Measurements from ENCODE around the gene LCE2A. TPM values are rescaled to one million over a fixed set of nuclear protein-coding genes. Genes with fewer than 3 reads are reported as not detected.

The LCE2A gene
- total RNA-seq, 1 experiment from 2014 or later: not detected

- H3K27me3 Mint-ChIP-seq (ENCODE audit: low read depth): peaks cover 2% of the 10 kb centered on the region; the same call in 1 of the 2 replicates
- no peak overlapping the region for H2BK5ac ChIP-seq (ENCODE audit: insufficient read length, low read length)
- no peak overlapping the region for H4K8ac ChIP-seq (replicated peaks; ENCODE audit: insufficient read length, low read depth, low read length)
- no peaks in the 10 kb centered on the region for H3K4me1 ChIP-seq (ENCODE audit: insufficient read depth, low read length)
- H3K14ac ChIP-seq (ENCODE audit: insufficient read depth, low read length): no peak overlapping the region
- DNase-seq: no peak
- H3K79me1 ChIP-seq (ENCODE audit: insufficient read depth, low read depth, low read length, poor library complexity, severe bottlenecking): no peaks in the 10 kb centered on the region
- H3K27ac ChIP-seq (ENCODE audit: insufficient read length, low read depth, low read length): no peak overlapping the region
- no peak overlapping the region for H3K4ac ChIP-seq (ENCODE audit: low read depth, low read length)
- H3K23ac ChIP-seq (ENCODE audit: insufficient read length, low read depth, low read length): no peak overlapping the region
- H3K23me2 ChIP-seq (ENCODE audit: insufficient read length, low read depth, low read length, poor library complexity, severe bottlenecking): no peaks in the 10 kb centered on the region
- no peak overlapping the region for H3K4me3 Mint-ChIP-seq
- H4K5ac ChIP-seq (ENCODE audit: insufficient read length, low read depth, low read length): no peak overlapping the region
- H3T11ph ChIP-seq (ENCODE audit: low read length): no peak overlapping the region
- H3K4me2 ChIP-seq (ENCODE audit: insufficient read depth, insufficient read length, low read length): no peak overlapping the region
- H3K27me3 ChIP-seq (ENCODE audit: insufficient read depth, low read length): no peaks in the 10 kb centered on the region
- H4K20me1 ChIP-seq (ENCODE audit: control insufficient read depth, insufficient read depth, insufficient read length): no peaks in the 10 kb centered on the region
- no peak overlapping the region for H3K56ac ChIP-seq (ENCODE audit: insufficient read length, low read depth, low read length)
- H2BK15ac ChIP-seq (ENCODE audit: low read depth, low read length): no peak overlapping the region
- H2AFZ ChIP-seq (ENCODE audit: low read length): no peak overlapping the region
- H2BK120ac ChIP-seq (ENCODE audit: low read depth, low read length, poor library complexity, severe bottlenecking): no peak overlapping the region
- H3K9ac ChIP-seq (ENCODE audit: extremely low read depth, insufficient read length, low read length): no peak overlapping the region
- H3K9me3 ChIP-seq (ENCODE audit: control insufficient read depth, low read depth, low read length): peaks cover 91% of the 10 kb centered on the region
- no peak overlapping the region for H3K18ac ChIP-seq (ENCODE audit: insufficient read length, low read depth, low read length)
- no peak overlapping the region for H2AK5ac ChIP-seq (ENCODE audit: insufficient read length, low read length)
- H3K36me3 Mint-ChIP-seq (ENCODE audit: insufficient read depth in 1 of 3, low read depth in 3 of 3): peaks cover 4 to 40% (median 10%) of the 10 kb centered on the region in 3 experiments; a peak in 6 of 7 replicates
- TF ChIP-seq, protein P1, sequence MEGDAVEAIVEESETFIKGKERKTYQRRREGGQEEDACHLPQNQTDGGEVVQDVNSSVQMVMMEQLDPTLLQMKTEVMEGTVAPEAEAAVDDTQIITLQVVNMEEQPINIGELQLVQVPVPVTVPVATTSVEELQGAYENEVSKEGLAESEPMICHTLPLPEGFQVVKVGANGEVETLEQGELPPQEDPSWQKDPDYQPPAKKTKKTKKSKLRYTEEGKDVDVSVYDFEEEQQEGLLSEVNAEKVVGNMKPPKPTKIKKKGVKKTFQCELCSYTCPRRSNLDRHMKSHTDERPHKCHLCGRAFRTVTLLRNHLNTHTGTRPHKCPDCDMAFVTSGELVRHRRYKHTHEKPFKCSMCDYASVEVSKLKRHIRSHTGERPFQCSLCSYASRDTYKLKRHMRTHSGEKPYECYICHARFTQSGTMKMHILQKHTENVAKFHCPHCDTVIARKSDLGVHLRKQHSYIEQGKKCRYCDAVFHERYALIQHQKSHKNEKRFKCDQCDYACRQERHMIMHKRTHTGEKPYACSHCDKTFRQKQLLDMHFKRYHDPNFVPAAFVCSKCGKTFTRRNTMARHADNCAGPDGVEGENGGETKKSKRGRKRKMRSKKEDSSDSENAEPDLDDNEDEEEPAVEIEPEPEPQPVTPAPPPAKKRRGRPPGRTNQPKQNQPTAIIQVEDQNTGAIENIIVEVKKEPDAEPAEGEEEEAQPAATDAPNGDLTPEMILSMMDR (conservative IDR thresholded peaks at IDR 0.05): no peak
- H3K9me3 Mint-ChIP-seq: peaks cover 90 to 91% of the 10 kb centered on the region in 2 experiments
- no peak overlapping the region for H2BK20ac ChIP-seq (ENCODE audit: low read depth, low read length, poor library complexity, severe bottlenecking)
- no peak overlapping the region for H4K91ac ChIP-seq (ENCODE audit: insufficient read length, low read depth, low read length)
- no peak overlapping the region for H2BK12ac ChIP-seq (ENCODE audit: insufficient read length, low read depth, low read length)
- no peaks in the 10 kb centered on the region for H3K79me2 ChIP-seq (ENCODE audit: insufficient read depth, low read length)
- no CpG with 5 or more reads among the region's 4 CpGs for WGBS (ENCODE audit: extremely low coverage, insufficient read length, low lambda C conversion rate)
- H3K27ac Mint-ChIP-seq: no peak overlapping the region
- no peaks in the 10 kb centered on the region for H3K4me1 Mint-ChIP-seq
These were observed 47.2 kb downstream of the LCE2A start for GRCh38 chr1:152745289-152745704.

All from H9 (cell line).